Hepatocyte (in vitro differentiated cells): Measurements from ENCODE around the gene CC2D2B. TPM values are rescaled to one million over a fixed set of nuclear protein-coding genes. Genes with fewer than 3 reads are reported as not detected.

Source experiments
- DNase-seq: peaks from one replicate; pipeline ENCODE4 v3.0.0-alpha.2; 2016; ENCODE audit warnings: low spot score
- H2AFZ ChIP-seq: fragments of 200-600 bp; sonication (generic); 2 replicates; pipeline ENCODE4 v1.6.0; 2016; ENCODE audit warnings: antibody characterized with exemption, mild to moderate bottlenecking
- H3K27ac ChIP-seq: fragments of 200-600 bp; sonication (generic); 2 replicates; pipeline ENCODE4 v1.5.1; 2016; ENCODE audit warnings: mild to moderate bottlenecking
- H3K27me3 ChIP-seq: fragments of 200-600 bp; sonication (generic); 2 replicates; pipeline ENCODE4 v1.6.1; 2016
- H3K36me3 ChIP-seq: fragments of 200-600 bp; sonication (generic); replicated peaks from 2 replicates; pipeline ENCODE4 v1.5.1; 2016; ENCODE audit warnings: low read depth; ENCODE audit not compliant: insufficient read depth
- H3K4me1 ChIP-seq: fragments of 200-600 bp; sonication (generic); 2 replicates; pipeline ENCODE4 v1.5.1; 2016; ENCODE audit warnings: mild to moderate bottlenecking, moderate library complexity; ENCODE audit not compliant: insufficient read depth
- H3K4me2 ChIP-seq: fragments of 200-600 bp; sonication (generic); 2 replicates; pipeline ENCODE4 v1.6.0; 2016
- H3K4me3 ChIP-seq: fragments of 200-600 bp; sonication (generic); 2 replicates; pipeline ENCODE4 v1.5.1; 2016; ENCODE audit warnings: mild to moderate bottlenecking
- H3K79me2 ChIP-seq: fragments of 200-600 bp; sonication (generic); 2 replicates; pipeline ENCODE4 v1.6.0; 2017; ENCODE audit warnings: mild to moderate bottlenecking
- H3K9me2 ChIP-seq: fragments of 200-600 bp; sonication (generic); replicated peaks from 2 replicates; pipeline ENCODE4 v1.6.0; 2017; ENCODE audit warnings: mild to moderate bottlenecking; ENCODE audit not compliant: insufficient read depth
- H3K9me3 ChIP-seq: fragments of 200-600 bp; sonication (generic); 2 replicates; pipeline ENCODE4 v1.5.1; 2016; ENCODE audit warnings: low read depth, mild to moderate bottlenecking
- H4K20me1 ChIP-seq: fragments of 200-600 bp; sonication (generic); 2 replicates; pipeline ENCODE4 v1.6.0; 2016; ENCODE audit warnings: mild to moderate bottlenecking; ENCODE audit not compliant: insufficient read depth, poor library complexity, severe bottlenecking
- CTCF ChIP-seq: fragments of 200-600 bp; sonication (generic); IDR thresholded peaks from 2 replicates; pipeline ENCODE4 v1.5.1; 2016; ENCODE audit warnings: antibody characterized with exemption, mild to moderate bottlenecking; ENCODE audit not compliant: poor library complexity
- EZH2 ChIP-seq: fragments of 200-600 bp; sonication (generic); IDR thresholded peaks from 2 replicates; pipeline ENCODE4 v1.6.1; 2016; ENCODE audit warnings: antibody characterized with exemption, mild to moderate bottlenecking, borderline replicate concordance
- EZH2phosphoT487 ChIP-seq: fragments of 200-600 bp; sonication (generic); IDR thresholded peaks from one replicate; pipeline ENCODE4 v1.6.1; 2018; ENCODE audit warnings: antibody characterized with exemption, mild to moderate bottlenecking, low read depth, moderate library complexity; ENCODE audit not compliant: unreplicated experiment, severe bottlenecking
- WGBS: methylation state at CpG from one replicate; pipeline ENCODE4 v1.1.6; 2016; ENCODE audit warnings: low lambda C conversion rate; ENCODE audit errors: missing lambda C conversion rate; 5-methylcytosine and 5-hydroxymethylcytosine counted together
- polyA plus RNA-seq: library from polyadenylated mRNA; unstranded; fragments of >200 nt; fragmentation: Nextera tagmentation; extraction: Ambion mirVana; gene quantifications from 2 replicates; pipeline ENCODE4 v1.2.1, GENCODE V29; 2016
- total RNA-seq: library from RNA; depleted of rRNA; stranded (reverse); fragments of >200 nt; gene quantifications from 2 replicates; pipeline ENCODE4 v1.2.3, GENCODE V29; 2014

CC2D2B gene
- total RNA-seq: 0.13 TPM in 1 of 2 replicates, not detected in the other
- 0.97 TPM in 1 of 2 replicates, not detected in the other for polyA plus RNA-seq

GRCh38 chr10:95907456-95908253, at the start of gene CC2D2B:
Gene CC2D2B, plus strand, starts transcription at chr10:95907975. Its CDS starts 3,349 bp downstream, at chr10:95911324.
- Histone ChIP-seq H3K27ac (peak within 1 kb of the TSS; percentile 77), H3K9me2 (no peaks in the 10 kb centered on the region), H3K4me1 (peaks cover 4% of the 10 kb centered on the region), H2AFZ (peak within 1 kb of the TSS; percentile 93), H3K79me2 (peaks cover 7% of the 10 kb centered on the region), H3K36me3 (no peaks in the 10 kb centered on the region), H3K4me2 (peak within 1 kb of the TSS; percentile 85), H3K9me3 (no peaks in the 10 kb centered on the region), H3K27me3 (no peaks in the 10 kb centered on the region), H4K20me1 (no peaks in the 10 kb centered on the region), H3K4me3 (peak within 1 kb of the TSS; percentile 68)
- peak; percentile 92 for DNase-seq
- 1% methylated on average over 66 of the region's 69 CpGs for WGBS
- TF ChIP-seq EZH2 (no peak), CTCF (peak; percentile 31)

- Histone ChIP-seq H3K4me1 (peaks cover under 1% of the 10 kb centered on the region), H3K79me2 (no peaks in the 10 kb centered on the region), H3K27ac (no peak overlapping the region), H3K27me3 (no peaks in the 10 kb centered on the region), H3K9me3 (no peaks in the 10 kb centered on the region), H3K9me2 (no peaks in the 10 kb centered on the region), H2AFZ (no peak overlapping the region), H3K4me2 (no peak overlapping the region), H3K4me3 (no peak overlapping the region), H4K20me1 (no peaks in the 10 kb centered on the region), H3K36me3 (no peaks in the 10 kb centered on the region)
- TF ChIP-seq EZH2 (no peak), CTCF (no peak), EZH2phosphoT487 (no peak)
- DNase-seq: no peak
- WGBS: 85% methylated on average over 3 of the region's 3 CpGs
Measured at GRCh38 chr10:95860166-95860940, 47.4 kb upstream of the CC2D2B start.

- Histone ChIP-seq H4K20me1 (no peaks in the 10 kb centered on the region), H3K9me2 (no peaks in the 10 kb centered on the region), H3K4me1 (peaks cover 6% of the 10 kb centered on the region), H3K27me3 (no peaks in the 10 kb centered on the region), H3K27ac (no peak overlapping the region), H2AFZ (no peak overlapping the region), H3K79me2 (no peaks in the 10 kb centered on the region), H3K4me2 (no peak overlapping the region), H3K36me3 (no peaks in the 10 kb centered on the region), H3K4me3 (no peak overlapping the region), H3K9me3 (no peaks in the 10 kb centered on the region)
- DNase-seq: no peak
- TF ChIP-seq EZH2phosphoT487 (no peak), CTCF (no peak), EZH2 (no peak)
- 59% methylated on average over 2 of the region's 2 CpGs for WGBS
Measured at GRCh38 chr10:95861386-95861785, 46.4 kb upstream of the CC2D2B start.
